Colon (tissue), 2 donors: ENCODE measurements around the gene SPECC1.
"Not testable (repeated sequence)": the region's sequence is repeated elsewhere in the genome, so short reads cannot be mapped to it uniquely, and the experiment has no call there.

Experiments
- FAIRE-seq: peaks from 2 replicates; lab custom pipeline; 2012; peaks lifted over from hg19 to GRCh38; lab: Jason Lieb, UNC
- donor health status: control.
- donor health status: control.

Gene SPECC1

DNA sequence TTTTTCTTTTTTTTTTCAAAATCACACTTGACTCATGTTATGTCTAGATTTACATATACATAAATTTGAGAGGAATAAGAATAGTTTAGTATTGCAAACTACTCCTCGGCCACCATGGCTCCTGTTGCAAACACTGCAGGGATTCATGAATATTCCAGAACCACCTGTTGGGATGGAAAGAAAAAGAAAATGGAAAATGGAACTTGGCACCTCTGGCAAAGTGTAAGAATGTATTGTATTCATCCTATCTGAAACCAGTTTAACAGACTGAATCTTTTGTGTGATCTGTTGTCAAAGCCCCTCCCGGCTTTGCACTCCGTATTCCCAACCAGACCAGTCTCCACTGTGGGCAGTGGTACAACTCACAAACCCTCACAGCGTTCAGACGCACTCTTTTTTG, 124.4 kb downstream of the SPECC1 start:
- FAIRE-seq: no peak

DNA sequence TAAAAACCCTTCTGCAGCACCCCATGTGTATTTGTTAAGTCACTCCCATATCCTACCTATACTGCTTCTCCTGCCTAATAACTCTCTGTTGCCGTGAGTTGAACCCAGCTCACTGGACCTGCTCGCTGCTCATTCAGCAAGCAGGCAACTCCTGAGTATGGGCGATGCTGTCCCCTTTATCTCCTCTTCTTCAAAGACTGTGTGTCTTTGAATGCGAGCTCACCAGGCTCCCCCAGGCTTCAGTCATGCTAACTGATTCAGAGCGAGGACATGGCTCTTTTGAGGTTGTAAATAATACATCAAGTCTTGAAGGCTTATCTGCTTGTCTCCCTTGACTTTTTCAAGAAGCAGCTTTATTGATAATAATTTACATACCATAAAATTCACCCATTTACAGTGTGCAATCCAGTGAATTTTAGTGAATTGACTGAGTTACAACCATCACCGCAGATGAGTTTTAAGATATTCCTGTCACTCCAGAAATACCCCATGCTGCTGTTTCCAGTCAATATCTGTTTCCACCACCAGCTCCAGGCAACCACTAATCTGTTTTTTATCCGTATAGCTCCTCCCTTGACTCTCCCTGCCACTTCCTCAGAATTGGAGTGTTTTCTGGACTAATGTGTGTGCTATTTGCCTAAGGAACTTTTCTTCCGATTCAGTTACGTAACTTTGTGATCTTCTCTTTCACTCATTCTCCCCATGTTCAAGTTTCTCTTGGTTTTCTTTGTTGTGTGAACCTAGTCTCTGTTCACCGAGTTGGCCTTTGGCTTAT, 132.2 kb downstream of the SPECC1 start:
- no peak for FAIRE-seq

DNA sequence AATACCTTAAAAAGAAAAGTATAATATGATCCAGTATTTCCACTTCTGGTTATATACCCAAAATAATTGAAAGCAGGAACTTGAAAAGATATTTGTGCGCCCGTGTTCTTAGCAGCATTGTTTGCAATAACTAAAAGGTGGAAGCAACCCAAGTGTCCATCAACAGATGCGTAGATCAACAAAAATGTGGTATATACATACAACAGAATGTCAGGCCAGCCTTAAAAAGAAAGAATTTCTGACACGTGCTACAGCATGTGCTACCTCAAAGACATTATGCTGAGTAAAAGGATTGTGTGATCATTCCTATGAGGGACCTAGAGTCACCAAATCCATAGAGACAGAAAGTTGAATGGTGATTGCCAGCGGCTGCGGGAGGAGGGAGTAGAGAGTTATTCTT, 133.1 kb downstream of the SPECC1 start:
- no peak for FAIRE-seq

DNA sequence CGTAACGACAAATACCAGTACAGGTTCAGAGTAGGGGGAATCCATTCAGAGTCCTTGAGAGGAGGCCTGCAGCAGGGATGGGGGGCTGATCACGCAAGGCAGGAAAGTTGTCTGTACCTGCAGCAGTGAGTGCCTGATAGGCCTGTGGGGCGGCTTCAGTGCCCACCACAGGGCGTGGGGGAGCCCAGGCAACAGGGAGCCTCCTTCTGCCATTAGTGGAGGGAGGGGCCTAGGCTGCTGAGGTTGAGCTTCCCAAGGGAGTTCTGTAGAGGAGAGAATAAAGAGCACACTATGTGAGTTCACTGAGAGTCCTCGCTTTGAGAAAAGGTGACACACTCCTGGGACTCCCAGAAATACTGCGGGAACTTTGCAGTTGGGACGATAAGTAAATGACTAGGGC, 134.6 kb downstream of the SPECC1 start:
- FAIRE-seq: no peak

DNA sequence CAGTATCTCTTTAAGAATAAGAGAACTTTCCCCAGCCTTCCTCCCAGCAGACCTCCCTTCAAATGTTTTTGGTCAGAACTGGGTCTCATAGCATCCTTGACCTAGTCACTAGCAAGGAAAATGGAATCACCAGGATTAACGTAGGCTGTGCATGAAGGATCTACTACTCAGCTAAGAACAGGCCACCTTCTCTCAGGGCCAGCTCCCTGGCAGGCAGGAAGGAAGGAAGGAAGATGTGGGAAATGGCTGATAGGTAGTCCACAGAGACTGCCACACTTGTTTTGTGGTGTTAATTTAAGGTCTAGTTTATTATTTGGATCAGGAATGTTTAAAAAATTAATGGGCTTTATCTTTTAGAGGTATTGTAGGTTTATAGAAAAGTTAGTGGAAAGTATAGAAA, 136.4 kb downstream of the SPECC1 start:
- FAIRE-seq: no peak

DNA sequence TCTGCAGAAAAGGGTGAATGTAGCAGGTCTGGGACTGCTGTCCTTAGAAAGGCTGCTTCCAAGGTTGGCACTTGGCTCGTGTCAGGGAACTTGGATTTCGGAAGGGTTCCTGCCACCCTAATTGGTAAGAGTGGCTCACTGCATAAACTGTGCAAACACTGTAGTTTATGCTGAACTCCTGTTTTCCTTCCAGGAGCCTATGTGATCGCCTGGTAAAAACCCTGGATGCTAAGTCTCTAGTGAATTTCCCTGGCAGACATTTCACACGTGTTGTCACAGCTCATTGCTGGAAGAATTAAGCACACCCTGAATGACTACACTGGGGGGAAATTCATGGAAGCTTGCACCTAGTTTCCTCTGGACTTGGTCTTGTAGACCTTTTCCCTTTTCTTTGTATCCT, 140.1 kb downstream of the SPECC1 start:
- no peak for FAIRE-seq

DNA sequence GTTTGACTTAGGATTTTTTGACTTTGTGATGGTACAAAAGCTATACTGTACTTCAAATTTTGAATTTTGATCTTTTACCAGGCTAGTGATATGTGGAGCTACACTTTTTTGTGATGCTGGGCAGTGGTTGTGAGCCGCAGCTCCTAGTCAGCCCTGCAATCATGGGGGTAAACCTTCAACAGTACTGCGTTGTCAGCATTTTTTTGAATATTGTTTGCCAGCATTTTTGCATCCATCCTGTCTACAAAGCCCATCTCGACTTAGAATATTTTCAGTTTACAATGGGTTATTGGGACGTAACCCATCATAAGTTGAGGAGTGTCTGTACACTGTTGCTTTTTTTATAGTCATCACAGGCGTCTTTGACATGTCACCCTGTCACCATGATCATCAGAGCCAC, 142.0 kb downstream of the SPECC1 start:
- no peak for FAIRE-seq

DNA sequence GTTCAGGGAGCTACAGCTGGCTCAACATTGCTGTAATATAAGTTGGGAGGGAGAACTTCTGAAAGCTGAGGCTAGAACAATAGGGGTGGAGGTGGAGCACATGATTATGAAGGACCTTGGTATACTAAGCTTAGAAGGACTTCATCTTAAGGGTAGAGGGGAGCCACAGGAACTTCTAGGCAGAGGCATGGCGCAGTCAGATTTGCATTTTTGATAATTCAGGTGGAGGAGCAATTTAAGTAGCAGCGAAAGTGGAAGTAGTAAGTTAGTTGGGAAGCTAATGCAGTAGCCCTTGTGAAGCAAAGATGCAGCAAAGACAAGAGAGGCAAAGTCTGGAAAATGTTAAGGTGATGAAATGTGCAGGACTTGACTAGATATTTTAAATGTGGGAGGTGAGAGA, 144.1 kb downstream of the SPECC1 start:
- FAIRE-seq: no peak

DNA sequence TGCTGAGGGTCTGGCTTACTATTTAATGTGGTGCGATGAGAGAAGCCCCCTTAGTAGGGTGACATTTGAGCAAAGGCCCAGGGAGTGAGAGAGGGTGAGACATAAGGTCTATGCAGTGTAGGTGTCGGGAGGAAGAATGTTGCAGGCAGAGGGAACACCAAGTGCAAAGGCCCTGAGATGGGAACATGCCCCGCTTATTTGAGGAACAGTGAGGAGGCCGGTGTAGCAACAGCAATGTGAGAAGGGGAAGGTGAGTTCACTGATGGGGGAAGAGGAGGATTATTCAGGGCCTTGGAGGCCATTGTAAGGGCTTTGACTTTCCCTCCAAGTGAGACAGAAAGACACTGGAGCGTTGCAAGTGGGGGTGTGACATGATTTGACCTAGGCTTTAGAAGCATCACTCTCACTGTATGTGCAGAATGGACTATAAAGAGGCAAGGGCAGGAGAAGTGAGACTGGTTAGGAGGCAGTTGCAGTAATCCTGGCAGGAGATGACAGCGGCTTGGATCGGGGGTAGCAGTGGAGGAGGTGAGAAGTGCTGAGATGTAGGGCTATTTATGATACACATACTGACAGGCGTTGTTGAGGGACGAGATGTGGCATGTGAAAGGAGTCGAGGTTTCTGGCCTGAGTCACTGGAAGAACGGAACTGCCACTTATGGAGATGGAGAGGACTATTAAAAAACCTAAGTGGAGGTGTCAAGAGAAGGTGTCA, 145.3 kb downstream of the SPECC1 start:
- no peak for FAIRE-seq

DNA sequence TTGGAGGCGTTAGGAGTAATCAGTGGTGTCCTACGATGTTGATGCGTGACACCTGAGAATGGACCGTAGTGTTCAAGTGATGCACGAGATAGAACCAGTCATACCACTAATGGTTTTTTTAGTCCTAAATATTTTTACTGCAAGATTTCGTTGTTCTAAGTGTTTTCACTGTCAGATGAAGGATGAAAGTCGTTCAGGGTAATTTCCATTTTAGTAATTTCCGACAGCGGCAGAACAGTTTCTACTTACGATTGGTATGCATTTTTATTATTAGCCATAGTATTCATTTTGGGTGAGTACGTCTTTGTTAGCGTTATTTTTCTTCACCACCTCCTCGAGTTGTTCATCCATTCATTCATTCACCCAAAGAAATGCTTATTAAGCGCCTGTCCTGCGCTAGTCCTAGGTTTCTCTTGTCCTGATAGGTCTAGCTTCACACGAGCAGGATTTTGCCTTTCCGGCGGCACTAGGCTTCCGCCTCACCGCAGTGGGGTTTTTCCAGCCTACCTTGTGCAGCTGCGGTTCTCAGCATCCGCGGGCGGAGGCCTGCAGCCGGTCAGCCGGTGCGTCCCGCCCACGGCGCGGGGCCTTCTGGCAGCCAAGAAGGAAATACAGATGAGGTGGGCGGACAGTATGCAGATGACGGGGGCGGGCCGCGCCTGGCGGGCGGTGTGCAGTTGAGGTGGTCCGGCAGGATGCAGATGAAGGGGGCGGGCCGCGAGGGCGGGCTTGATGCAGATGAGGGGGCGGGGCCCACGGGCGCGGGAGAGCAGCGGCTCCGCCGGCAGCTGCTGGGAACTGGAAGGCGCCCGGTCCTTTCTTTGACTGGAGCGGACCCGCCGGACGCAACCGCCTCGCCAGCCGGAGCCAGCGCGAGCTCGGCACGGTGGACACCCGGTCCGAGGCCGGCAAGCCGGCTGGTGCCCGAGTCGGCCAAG, 146.4 kb downstream of the SPECC1 start:
- peak; percentile 14 for FAIRE-seq

DNA sequence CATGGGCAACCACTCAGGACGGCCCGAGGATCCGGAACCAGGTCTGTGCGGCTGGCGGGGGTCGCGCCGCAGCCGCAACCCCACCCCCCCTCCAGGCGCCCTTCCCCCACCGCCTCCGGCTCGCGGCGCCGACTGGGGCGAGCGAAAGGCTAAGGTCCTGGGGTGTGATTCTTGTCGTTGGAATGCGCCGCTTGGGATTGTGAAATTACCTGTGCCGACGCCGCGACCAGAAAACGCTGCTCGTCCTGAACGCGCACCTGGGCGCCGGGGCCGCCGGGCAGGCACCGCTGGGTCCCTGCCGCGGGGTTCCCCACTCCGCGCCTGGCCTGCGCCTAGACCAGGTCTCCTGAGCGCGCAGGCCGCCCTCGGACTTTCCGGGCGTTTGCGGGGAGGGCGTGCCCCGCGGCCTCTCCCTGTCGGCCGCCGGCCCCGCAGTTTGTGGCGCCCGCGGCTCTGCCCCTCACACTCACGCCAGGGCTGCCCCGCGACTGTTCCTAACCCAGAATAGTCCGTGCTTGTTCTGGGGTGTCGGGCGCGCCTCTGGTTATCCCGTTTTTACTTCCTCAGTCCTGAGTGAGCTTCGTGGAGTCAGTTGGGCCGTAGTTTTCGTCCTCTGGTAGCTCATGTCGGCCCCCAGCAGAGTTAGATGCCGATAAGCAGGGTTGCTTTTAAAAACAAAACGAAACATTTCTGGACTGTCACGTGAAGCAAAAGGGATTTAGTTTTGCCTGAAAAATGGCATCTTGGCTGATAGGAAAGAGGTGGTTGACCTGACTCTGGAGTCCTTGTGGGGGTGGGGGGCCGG, 147.2 kb downstream of the SPECC1 start:
- no peak for FAIRE-seq

DNA sequence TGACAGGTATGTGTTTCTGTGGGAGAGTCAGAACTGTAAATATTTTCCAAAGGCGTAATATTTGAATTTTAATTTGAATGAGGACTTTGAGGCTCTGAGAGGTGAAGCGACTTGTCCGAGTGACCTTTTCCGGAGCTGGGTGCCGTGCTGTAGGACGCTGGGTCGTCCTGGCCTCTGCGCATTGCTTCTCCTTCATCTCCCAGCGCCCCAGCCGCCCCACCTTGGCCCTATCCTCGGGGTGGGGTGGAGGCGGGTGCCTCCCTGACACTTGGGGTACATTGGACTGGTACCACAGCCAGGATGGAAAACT, 147.8 kb downstream of the SPECC1 start:
- no peak for FAIRE-seq

DNA sequence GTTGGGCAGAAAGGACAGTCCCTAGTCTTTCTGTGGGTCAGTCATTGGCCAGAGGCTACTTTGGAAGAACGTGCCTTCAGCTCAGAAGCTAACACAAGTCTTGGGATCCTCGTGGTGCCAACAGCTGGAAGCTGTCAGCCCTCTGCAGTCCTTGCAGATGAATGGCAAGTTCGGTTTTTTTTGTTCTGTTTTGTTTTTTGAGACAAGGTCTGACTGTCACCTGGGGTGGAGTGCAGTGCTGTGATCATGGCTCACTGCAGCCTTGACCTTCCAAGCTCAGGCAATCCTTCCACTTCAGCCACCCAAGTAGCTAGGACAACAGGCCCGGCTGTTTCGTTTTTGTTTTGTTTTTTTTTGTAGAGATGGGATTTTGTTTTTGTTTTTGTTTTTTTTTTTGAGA, 149.4 kb downstream of the SPECC1 start:
- no peak for FAIRE-seq

DNA sequence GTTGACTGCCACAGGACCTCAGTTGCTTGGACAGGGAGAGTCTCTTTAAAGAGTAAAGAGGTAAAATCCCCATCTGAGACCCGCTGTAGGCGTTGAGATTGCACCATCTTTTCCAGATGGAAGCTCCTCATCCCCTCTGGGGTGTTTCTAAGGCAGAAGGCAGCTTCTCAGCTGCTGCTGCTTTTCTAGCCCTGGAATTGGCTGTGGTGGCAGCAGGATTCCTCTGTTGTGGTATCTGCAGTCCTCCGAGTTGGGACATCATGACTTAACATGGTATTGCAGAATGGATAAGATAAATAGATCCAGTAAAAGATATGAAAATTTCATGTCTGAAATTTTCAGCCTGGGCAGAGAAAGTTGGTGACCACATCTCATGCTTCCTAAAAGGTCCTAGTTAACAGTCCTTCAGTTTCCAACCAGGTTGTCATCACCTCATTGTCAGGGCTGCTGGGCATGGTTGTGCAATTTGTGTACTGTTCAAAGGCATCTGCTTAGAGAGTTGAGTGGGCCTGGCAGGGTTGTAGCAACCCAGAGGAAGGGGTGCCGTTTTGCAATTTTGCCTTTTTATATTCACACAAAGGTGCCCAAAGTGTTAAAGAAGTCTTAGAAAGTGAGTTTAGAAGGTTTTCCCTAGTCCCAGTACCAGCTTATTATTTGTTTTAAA, 150.4 kb downstream of the SPECC1 start:
- no peak for FAIRE-seq

DNA sequence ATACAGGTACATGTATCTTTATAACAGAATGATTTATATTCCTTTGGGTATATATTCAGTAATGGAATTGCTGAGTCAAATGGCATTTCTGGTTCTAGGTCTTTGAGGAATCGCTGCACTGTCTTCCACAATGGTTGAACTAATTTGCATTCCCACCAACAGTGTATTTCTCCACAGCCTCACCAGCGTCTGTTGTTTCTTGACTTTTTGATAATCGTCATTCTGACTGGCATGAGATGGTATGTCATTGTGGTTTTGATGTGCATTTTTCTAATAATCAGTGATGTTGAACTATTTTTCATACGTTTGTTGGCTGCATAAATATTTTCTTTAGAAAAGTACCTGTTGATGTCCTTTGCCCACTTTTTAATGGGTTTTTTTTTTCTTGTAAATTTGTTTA, 156.4 kb downstream of the SPECC1 start:
- not testable (repeated sequence) for FAIRE-seq

DNA sequence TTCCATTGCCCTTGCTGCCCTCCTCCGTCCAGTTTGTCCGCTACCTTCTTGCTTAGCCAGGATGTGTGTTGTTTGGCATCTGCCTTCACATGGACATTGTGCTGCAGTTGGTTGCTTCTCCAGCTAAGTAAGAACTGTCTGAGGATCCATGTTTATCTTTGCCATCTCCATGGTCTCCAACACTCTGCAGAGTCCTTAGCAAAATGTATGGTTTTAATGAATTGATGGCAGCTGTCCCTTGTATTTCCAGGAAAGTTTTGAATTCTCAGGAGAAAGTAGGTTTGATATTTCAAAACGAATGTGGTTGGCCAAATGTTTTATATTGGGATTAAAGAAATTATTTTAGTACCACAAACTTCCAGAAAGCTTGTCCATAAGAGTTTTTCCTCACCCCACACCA, 160.9 kb downstream of the SPECC1 start:
- FAIRE-seq: no peak

DNA sequence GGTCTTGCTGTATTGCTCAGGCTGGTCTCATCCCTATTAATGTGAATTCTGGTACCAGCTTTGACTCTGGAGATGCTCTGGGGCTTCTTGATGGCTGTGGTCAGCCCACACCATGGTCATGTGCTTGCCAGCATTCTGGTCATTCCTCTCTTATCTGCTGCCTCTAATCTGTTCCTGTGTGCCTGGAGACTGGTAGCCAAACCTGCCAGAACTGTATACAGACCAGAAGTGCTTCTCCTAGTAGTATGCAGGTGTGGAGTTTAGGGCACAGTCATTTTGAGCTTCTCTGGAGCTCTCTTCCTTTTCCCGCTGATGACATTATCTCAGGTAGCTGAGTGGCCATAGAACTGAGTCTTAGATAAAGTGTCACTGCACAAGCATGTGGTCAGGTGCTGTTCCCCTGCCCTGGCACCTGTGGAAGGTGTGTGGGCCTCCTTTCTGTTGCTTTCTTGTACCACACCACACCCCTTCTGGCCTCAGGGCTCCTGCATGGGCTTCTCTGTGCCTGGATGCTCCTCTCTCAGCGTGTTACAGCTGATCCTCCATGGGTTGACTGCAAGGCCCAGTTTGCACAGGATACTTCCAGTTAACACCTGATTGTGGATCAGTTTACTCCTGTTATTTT, 162.7 kb downstream of the SPECC1 start:
- no peak for FAIRE-seq

DNA sequence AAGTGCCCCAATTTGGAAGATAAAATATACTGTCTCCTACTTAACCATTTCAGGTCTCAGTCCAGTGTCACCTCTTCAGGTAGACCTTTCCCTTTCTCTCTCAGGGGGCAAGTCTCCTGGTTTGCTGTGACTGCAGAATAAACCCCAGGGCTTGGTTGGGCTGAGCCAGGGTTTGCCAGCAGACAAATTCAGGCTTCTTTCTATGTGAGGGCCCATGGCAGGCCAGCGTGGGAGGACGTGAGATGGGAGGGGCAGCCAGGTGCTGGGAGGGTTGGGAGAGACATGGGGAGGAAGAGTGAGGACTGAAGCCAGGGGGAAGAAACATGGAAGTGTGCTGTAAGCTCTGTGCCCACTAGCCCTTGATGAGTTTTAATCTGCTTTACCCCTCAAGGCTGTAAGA, 163.2 kb downstream of the SPECC1 start:
- no peak for FAIRE-seq

DNA sequence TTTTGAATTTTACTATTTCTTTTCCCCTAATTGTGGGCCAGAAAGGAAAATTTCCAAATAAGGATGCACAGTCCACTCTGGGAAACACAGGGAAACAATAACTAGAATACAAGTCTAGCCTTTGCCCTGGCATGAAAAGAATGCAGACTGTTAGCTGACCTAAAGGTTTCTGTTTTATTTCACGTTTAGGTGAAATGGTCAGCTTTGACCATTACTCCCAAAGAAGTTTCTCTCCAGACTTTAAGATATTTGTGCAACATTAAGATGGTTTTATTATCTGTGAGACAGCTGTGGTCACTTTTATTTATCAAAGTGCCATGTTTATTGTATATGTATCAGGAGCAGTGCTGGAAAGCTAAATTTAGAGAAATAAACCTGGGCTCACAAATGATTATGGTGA, 163.9 kb downstream of the SPECC1 start:
- no peak for FAIRE-seq

DNA sequence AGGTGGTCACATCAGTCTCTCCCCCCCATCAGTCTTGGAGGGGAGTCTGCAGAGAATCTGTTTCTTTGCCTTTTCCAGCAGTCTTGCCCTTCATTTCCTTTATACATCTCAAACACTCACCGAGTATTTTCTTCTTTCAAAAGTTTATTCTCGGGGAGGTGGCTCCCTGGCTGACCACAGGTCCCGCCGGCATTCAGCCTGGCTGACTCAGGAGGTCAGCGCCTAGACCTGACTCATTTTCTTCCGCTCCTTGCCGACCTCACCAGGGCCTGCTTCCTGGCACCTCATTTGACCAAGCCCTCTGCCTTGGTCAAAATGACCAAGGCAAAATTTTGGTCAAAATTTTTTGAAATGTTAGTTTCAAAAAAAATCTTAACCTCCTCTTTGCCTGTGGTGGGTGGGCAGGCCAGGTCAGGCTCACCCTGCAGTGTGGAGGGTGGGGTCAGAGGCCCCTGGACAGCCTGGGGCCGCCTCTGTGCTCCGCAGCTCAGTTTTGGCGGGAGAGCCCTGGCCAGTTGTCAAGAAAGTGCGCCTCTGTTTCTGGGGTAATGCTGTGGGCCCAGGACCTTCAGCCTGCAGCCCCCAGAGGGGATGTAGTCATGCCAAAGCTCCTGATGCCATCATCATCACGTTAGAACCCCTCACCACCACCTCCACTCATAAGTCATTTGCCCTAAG, 165.6 kb downstream of the SPECC1 start:
- FAIRE-seq: no peak

DNA sequence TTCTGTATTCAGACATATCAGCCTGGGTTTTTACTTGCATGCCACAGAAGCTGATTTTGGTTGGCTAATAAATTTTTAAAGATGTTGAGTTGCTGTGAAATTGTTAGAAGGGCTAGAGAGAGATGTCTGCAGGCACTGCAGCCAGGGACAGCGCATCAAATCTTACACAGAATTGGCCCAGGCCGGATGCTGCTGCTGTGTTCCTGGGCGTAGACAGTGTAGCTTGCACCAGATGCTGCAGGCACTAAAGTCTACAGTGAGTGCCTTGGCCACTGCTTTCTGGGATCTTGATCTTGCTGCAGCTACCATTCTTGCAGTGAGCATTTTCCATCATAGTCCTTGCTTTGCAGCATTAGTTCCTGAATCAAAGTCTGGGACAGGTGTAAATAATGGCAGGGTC, 169.9 kb downstream of the SPECC1 start:
- no peak for FAIRE-seq
